CD14-positive monocyte (primary cell): ENCODE measurements around the gene QSER1. TPM values are rescaled to one million over a fixed set of nuclear protein-coding genes. Genes with fewer than 3 reads are reported as not detected.
A peak's percentile ranks its signal among the peaks of the same experiment; 100 is the strongest.

Source experiments
- DNase-seq, 3 donors: peaks; one replicate each; pipeline ENCODE4 v3.0.0-alpha.2; 2011 to 2022
- H2AFZ ChIP-seq: 2 replicates; pipeline ENCODE4 v1.6.0; 2012; ENCODE audit warnings: mild to moderate bottlenecking, low read depth, low read length, inconsistent platforms; ENCODE audit not compliant: insufficient read depth, poor library complexity, severe bottlenecking
- H3K27ac ChIP-seq, 2 donors: 1 replicate in 1 of 2; 2 replicates in 1 of 2; pipeline ENCODE4 v1.5.1; 2012 to 2013; ENCODE audit warnings: low read length in 2 of 2, control low read depth in 1 of 2, inconsistent platforms in 1 of 2, low read depth in 1 of 2, mild to moderate bottlenecking in 1 of 2
- H3K27me3 ChIP-seq, 2 donors: one replicate each; pipeline versions ENCODE4 v1.6.0 to v1.6.1; 2011 to 2013; ENCODE audit warnings: low read length in 2 of 2; ENCODE audit not compliant: control insufficient read depth in 2 of 2, insufficient read depth in 2 of 2
- H3K36me3 ChIP-seq, 2 donors: replicated peaks in 1 of 2; 1 replicate in 1 of 2; 2 replicates in 1 of 2; pipeline versions ENCODE4 v1.5.1 to v1.6.1; 2012 to 2013; ENCODE audit warnings: low read length in 2 of 2, control low read depth in 1 of 2, inconsistent platforms in 1 of 2, mild to moderate bottlenecking in 1 of 2; ENCODE audit not compliant: insufficient read depth in 2 of 2, control insufficient read depth in 1 of 2
- H3K4me1 ChIP-seq, 2 donors: 1 replicate in 1 of 2; 2 replicates in 1 of 2; pipeline versions ENCODE4 v1.5.1 to v1.6.1; 2012 to 2013; ENCODE audit warnings: low read length in 2 of 2, control low read depth in 1 of 2, inconsistent platforms in 1 of 2, mild to moderate bottlenecking in 1 of 2, moderate library complexity in 1 of 2; ENCODE audit not compliant: insufficient read depth in 2 of 2, control insufficient read depth in 1 of 2
- H3K4me2 ChIP-seq: replicated peaks from 2 replicates; pipeline ENCODE3; 2012; ENCODE audit warnings: low read length, moderate library complexity, mild to moderate bottlenecking; ENCODE audit not compliant: poor library complexity, severe bottlenecking; ENCODE audit errors: extremely low read depth
- H3K4me3 ChIP-seq, 3 experiments: fragments of 200-600 bp in 1 of 3; sonication (generic) in 1 of 3; replicated peaks in 1 of 3; 1 replicate in 2 of 3; 2 replicates in 1 of 3; pipeline ENCODE4 v1.5.1; 2011 to 2013; ENCODE audit warnings: low read length in 3 of 3, mild to moderate bottlenecking in 3 of 3, control low read depth in 2 of 3, low read depth in 2 of 3, inconsistent platforms in 1 of 3, moderate library complexity in 1 of 3
- H3K79me2 ChIP-seq: 2 replicates; pipeline ENCODE4 v1.6.0; 2012; ENCODE audit warnings: mild to moderate bottlenecking, control low read depth, inconsistent platforms, low read length, moderate library complexity; ENCODE audit not compliant: insufficient read depth
- H3K9ac ChIP-seq: 2 replicates; pipeline ENCODE4 v1.6.0; 2017; ENCODE audit warnings: low read length, mild to moderate bottlenecking; ENCODE audit not compliant: insufficient read depth, poor library complexity, severe bottlenecking
- H3K9me3 ChIP-seq, 2 donors: replicated peaks in 1 of 2; 1 replicate in 1 of 2; 2 replicates in 1 of 2; pipeline versions ENCODE4 v1.5.1 to v1.6.1; 2012 to 2013; ENCODE audit warnings: low read length in 2 of 2, control low read depth in 1 of 2; ENCODE audit not compliant: control insufficient read depth in 1 of 2, insufficient read depth in 1 of 2
- H4K20me1 ChIP-seq: 2 replicates; pipeline ENCODE4 v1.6.0; 2012; ENCODE audit warnings: mild to moderate bottlenecking, low read length, control low read depth, moderate library complexity; ENCODE audit not compliant: insufficient read depth
- H3K27ac Mint-ChIP-seq, 7 donors: one replicate each; pipeline ENCODE4 v1.8.0; 2020; ENCODE audit warnings: mild to moderate bottlenecking in 7 of 7, mixed read lengths in 7 of 7, moderate library complexity in 6 of 7, inconsistent platforms in 2 of 7
- H3K27me3 Mint-ChIP-seq, 3 donors: one replicate each; pipeline ENCODE4 v1.8.0; 2021 to 2022; ENCODE audit warnings: low read depth in 3 of 3, mild to moderate bottlenecking in 3 of 3, mixed read lengths in 3 of 3, moderate library complexity in 3 of 3, inconsistent platforms in 1 of 3
- H3K36me3 Mint-ChIP-seq, 2 donors: one replicate each; pipeline ENCODE4 v1.8.0; 2020; ENCODE audit warnings: mixed read lengths in 2 of 2, inconsistent platforms in 1 of 2, mild to moderate bottlenecking in 1 of 2
- H3K4me1 Mint-ChIP-seq: one replicate; pipeline ENCODE4 v1.8.0; 2020; ENCODE audit warnings: mild to moderate bottlenecking, mixed read lengths
- H3K4me3 Mint-ChIP-seq, 2 donors: one replicate each; pipeline ENCODE4 v1.8.0; 2020; ENCODE audit warnings: mild to moderate bottlenecking in 2 of 2, mixed read lengths in 2 of 2, moderate library complexity in 1 of 2
- H3K9me3 Mint-ChIP-seq, 7 donors: one replicate each; pipeline ENCODE4 v1.8.0; 2020 to 2022; ENCODE audit warnings: mixed read lengths in 7 of 7, mild to moderate bottlenecking in 6 of 7, moderate library complexity in 6 of 7, inconsistent platforms in 2 of 7
- WGBS: methylation state at CpG from one replicate; pipeline ENCODE4 v1.1.5; 2013; ENCODE audit warnings: missing lambda C conversion rate; ENCODE audit not compliant: insufficient coverage; 5-methylcytosine and 5-hydroxymethylcytosine counted together
- intact Hi-C, 2 donors: fragments of 100-400 bp; cut with micrococcal nuclease; formaldehyde crosslinking; loops; one replicate each; pipeline versions ENCODE4 v1.15.0 to v1.15.1; 2023
- polyA plus RNA-seq, 3 donors: library from polyadenylated mRNA; depleted of rRNA in 1 of 3; unstranded in 2 of 3; stranded (reverse) in 1 of 3; fragments of 300-500 nt in 2 of 3; fragments of >200 nt in 1 of 3; fragmentation: Illumina TruSeq in 2 of 3; gene quantifications; 1 replicate in 2 of 3; 2 replicates in 1 of 3; pipeline ENCODE4 v1.2.3, GENCODE V29; 2012 to 2021
- TF ChIP-seq, protein P1 (sequence below): fragments of 200-600 bp; IDR thresholded peaks from one replicate; pipeline ENCODE4 v1.8.0; 2022; ENCODE audit warnings: antibody characterized with exemption, mild to moderate bottlenecking

Gene QSER1
- polyA plus RNA-seq, 3 donors = 1.1 to 7.0 (median 2.5) TPM

DNA sequence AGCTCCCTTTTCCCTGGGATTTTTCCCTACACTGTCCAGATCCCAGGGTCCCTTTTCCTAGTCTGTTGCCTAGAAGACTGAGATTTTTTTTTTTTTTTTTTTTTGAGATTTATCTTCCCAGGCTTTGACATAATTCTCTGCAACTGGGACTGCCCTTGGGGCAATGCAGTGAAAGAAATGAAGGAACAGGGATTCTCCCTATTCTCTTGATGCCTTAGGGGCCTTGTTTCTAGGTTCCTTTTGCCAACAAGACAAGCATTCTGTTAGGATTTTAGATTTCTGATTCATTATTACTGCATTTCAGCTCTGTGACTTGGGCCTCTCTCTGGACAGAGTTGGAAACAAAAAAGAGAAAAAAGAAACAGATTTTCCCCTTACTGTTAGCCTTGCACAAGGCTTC is 47.3 kb downstream of the QSER1 start:
- Histone ChIP-seq H3K79me2 (peaks cover 9% of the 10 kb centered on the region), H3K4me2 (no peak overlapping the region), H3K4me1 (no peaks in the 10 kb centered on the region), H4K20me1 (peaks cover 7% of the 10 kb centered on the region), H2AFZ (no peak overlapping the region), H3K36me3 (peaks cover 10 to 39% of the 10 kb centered on the region in 2 donors), H3K27ac (no peak overlapping the region), H3K4me3 (no peak overlapping the region), H3K9ac (no peak overlapping the region), H3K27me3 (no peaks in the 10 kb centered on the region), H3K9me3 (no peaks in the 10 kb centered on the region)
- no peak for DNase-seq
- TF ChIP-seq, protein P1, sequence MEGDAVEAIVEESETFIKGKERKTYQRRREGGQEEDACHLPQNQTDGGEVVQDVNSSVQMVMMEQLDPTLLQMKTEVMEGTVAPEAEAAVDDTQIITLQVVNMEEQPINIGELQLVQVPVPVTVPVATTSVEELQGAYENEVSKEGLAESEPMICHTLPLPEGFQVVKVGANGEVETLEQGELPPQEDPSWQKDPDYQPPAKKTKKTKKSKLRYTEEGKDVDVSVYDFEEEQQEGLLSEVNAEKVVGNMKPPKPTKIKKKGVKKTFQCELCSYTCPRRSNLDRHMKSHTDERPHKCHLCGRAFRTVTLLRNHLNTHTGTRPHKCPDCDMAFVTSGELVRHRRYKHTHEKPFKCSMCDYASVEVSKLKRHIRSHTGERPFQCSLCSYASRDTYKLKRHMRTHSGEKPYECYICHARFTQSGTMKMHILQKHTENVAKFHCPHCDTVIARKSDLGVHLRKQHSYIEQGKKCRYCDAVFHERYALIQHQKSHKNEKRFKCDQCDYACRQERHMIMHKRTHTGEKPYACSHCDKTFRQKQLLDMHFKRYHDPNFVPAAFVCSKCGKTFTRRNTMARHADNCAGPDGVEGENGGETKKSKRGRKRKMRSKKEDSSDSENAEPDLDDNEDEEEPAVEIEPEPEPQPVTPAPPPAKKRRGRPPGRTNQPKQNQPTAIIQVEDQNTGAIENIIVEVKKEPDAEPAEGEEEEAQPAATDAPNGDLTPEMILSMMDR = no peak
- intact Hi-C loops = no loop called here
- peaks cover 16 to 47% of the 10 kb centered on the region in 2 donors for H3K36me3 Mint-ChIP-seq
- no peak overlapping the region for H3K4me3 Mint-ChIP-seq
- peaks cover 0 to 4% (median 2%) of the 10 kb centered on the region in 7 donors for H3K9me3 Mint-ChIP-seq
- H3K27me3 Mint-ChIP-seq = no peaks in the 10 kb centered on the region
- peak overlapping the region in 1 of 7 donors; percentile 18 for H3K27ac Mint-ChIP-seq
- H3K4me1 Mint-ChIP-seq = no peaks in the 10 kb centered on the region

- Histone ChIP-seq H3K4me2 (no peak overlapping the region), H2AFZ (no peak overlapping the region), H4K20me1 (peaks cover 7% of the 10 kb centered on the region), H3K9me3 (no peaks in the 10 kb centered on the region), H3K9ac (no peak overlapping the region), H3K79me2 (peaks cover 9% of the 10 kb centered on the region), H3K4me3 (no peak overlapping the region), H3K27me3 (no peaks in the 10 kb centered on the region), H3K4me1 (no peaks in the 10 kb centered on the region), H3K36me3 (peaks cover 10 to 31% of the 10 kb centered on the region in 2 donors), H3K27ac (no peak overlapping the region)
- Mint-ChIP-seq H3K4me3 (no peak overlapping the region), H3K27ac (peak overlapping the region in 2 of 7 donors; percentile 1 to 54), H3K27me3 (no peaks in the 10 kb centered on the region), H3K36me3 (peaks cover 14 to 45% of the 10 kb centered on the region in 2 donors), H3K4me1 (no peaks in the 10 kb centered on the region), H3K9me3 (peaks cover 2 to 7% (median 4%) of the 10 kb centered on the region in 7 donors)
- TF ChIP-seq, protein P1 = no peak
- WGBS = no CpG with 5 or more reads among the region's 1 CpG
- intact Hi-C loops = no loop called here
- no peak for DNase-seq
Observed at GRCh38 chr11:32940865-32941264, 48.3 kb downstream of the QSER1 start.
